ENCODE measurements around the gene SLC35G6.

- no peak for TF ChIP-seq POLR2A (IDR thresholded peaks at IDR 0.05)
- TF ChIP-seq, protein P1, sequence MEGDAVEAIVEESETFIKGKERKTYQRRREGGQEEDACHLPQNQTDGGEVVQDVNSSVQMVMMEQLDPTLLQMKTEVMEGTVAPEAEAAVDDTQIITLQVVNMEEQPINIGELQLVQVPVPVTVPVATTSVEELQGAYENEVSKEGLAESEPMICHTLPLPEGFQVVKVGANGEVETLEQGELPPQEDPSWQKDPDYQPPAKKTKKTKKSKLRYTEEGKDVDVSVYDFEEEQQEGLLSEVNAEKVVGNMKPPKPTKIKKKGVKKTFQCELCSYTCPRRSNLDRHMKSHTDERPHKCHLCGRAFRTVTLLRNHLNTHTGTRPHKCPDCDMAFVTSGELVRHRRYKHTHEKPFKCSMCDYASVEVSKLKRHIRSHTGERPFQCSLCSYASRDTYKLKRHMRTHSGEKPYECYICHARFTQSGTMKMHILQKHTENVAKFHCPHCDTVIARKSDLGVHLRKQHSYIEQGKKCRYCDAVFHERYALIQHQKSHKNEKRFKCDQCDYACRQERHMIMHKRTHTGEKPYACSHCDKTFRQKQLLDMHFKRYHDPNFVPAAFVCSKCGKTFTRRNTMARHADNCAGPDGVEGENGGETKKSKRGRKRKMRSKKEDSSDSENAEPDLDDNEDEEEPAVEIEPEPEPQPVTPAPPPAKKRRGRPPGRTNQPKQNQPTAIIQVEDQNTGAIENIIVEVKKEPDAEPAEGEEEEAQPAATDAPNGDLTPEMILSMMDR (IDR thresholded peaks at IDR 0.05), result no peak
Measured at GRCh38 chr17:7491583-7491982, 10.3 kb downstream of the SLC35G6 start.

Measured in testis (tissue), 2 donors.